Upper lobe of right lung (tissue), 1 donor: ENCODE results near the gene SCN11A. TPM values are rescaled to one million over a fixed set of nuclear protein-coding genes. Genes with fewer than 3 reads are reported as not detected.

Experiments used
- ATAC-seq: fragments of 200-7000 bp; cut with Tn5 transposase; one replicate; pipeline ENCODE4 v1.9.1; 2020; ENCODE audit warnings: mild to moderate bottlenecking, moderate library complexity
- DNase-seq: peaks from one replicate; pipeline ENCODE4 v3.0.0-alpha.2; 2020
- H3K27ac ChIP-seq: fragments of 200-600 bp; one replicate; pipeline ENCODE4 v1.8.0; 2022
- H3K27me3 ChIP-seq: fragments of 200-600 bp; one replicate; pipeline ENCODE4 v1.8.0; 2022; ENCODE audit warnings: mild to moderate bottlenecking
- H3K36me3 ChIP-seq: fragments of 200-600 bp; one replicate; pipeline ENCODE4 v1.8.0; 2022
- H3K4me1 ChIP-seq: fragments of 200-600 bp; one replicate; pipeline ENCODE4 v1.8.0; 2022
- H3K4me3 ChIP-seq: fragments of 200-600 bp; one replicate; pipeline ENCODE4 v1.8.0; 2022; ENCODE audit warnings: mild to moderate bottlenecking
- H3K9me3 ChIP-seq: fragments of 200-600 bp; one replicate; pipeline ENCODE4 v1.8.0; 2022
- intact Hi-C: fragments of 100-400 bp; cut with DNase I; formaldehyde crosslinking; loops from one replicate; pipeline ENCODE4 v1.11.0; 2022
- long read RNA-seq: library from polyadenylated mRNA; unstranded; transcript quantifications from one replicate; pipeline ENCODE4 v2.0.0, GENCODE V29; 2021
- total RNA-seq: library from RNA; stranded (reverse); fragmentation: NEBNext Ultra II Directional; extraction: Animal tissue kit (Norgen Biotek cat#: 25700); gene quantifications from one replicate; pipeline ENCODE4 v1.2.1, GENCODE V29; 2021
- TF ChIP-seq, protein P1 (sequence below): fragments of 200-600 bp; IDR thresholded peaks from one replicate; pipeline ENCODE4 v1.8.0; 2022; ENCODE audit warnings: antibody characterized with exemption
- donor health status: DM: no; HTN: yes; CAD: no; lungs with severe emphysema.

SCN11A gene
- total RNA-seq = 0.14 TPM
- long read RNA-seq = 0 reads

DNA sequence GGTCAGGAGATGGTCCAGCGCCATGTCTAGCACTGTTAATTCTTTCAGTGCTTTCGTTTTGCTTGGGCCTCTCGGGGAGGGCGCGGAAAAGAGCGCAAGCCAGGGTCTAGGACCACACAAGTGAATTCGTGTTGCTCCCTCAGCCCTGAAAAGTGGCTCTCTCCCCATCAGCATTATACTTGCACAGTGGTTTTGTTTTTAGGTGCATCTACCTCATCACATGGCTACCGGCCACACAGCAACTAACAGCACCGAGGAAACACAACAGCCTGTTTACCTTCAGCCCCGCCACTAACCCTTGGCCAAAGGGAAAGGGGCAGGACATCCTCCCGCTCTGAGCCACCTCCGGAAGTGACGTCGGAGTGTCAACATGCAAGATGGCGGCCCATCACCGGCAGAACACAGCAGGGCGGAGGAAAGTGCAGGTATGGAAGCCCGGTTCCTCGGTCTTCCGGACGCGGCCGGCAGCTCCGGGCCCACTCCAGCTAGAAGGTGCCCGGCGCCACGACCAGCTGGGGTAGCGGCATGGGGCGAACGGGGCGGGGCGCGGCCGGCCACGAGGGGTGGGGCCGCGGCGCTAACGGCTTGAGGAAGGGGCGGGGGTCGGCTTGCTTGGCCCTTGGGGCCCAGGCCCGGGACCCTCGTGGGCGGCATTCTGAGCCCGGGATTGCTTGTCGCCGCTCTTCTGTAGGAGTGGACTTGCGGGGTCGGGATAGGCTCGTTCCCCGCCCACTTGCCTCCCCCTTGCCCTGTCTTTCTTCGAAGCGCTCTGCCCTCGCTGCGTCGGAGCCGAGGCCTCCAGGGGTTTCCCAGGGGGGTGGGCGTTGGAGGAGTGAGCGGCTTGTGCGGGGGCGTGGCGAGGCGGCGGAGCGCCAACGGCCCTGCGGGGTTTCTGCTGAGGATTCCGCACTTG is at the start of gene SCN11A, which contains the start of gene WDR48:
Gene SCN11A, minus strand, starts transcription at position 296 of the 913 bp plus-strand sequence. CDS start 101,582 bp downstream, outside the sequence.
Gene WDR48, plus strand, starts transcription at position 368 of the 913 bp plus-strand sequence. Its CDS starts 10 bp downstream, at position 378.
- ATAC-seq = peak; percentile 98
- Histone ChIP-seq H3K9me3 (no peaks in the 10 kb centered on the region), H3K27ac (peak within 1 kb of the TSS; percentile 95), H3K4me1 (peaks cover 14% of the 10 kb centered on the region), H3K36me3 (no peaks in the 10 kb centered on the region), H3K4me3 (peak within 1 kb of the TSS; percentile 94), H3K27me3 (no peaks in the 10 kb centered on the region)
- DNase-seq = peak; percentile 96
- TF ChIP-seq, protein P1, sequence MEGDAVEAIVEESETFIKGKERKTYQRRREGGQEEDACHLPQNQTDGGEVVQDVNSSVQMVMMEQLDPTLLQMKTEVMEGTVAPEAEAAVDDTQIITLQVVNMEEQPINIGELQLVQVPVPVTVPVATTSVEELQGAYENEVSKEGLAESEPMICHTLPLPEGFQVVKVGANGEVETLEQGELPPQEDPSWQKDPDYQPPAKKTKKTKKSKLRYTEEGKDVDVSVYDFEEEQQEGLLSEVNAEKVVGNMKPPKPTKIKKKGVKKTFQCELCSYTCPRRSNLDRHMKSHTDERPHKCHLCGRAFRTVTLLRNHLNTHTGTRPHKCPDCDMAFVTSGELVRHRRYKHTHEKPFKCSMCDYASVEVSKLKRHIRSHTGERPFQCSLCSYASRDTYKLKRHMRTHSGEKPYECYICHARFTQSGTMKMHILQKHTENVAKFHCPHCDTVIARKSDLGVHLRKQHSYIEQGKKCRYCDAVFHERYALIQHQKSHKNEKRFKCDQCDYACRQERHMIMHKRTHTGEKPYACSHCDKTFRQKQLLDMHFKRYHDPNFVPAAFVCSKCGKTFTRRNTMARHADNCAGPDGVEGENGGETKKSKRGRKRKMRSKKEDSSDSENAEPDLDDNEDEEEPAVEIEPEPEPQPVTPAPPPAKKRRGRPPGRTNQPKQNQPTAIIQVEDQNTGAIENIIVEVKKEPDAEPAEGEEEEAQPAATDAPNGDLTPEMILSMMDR = no peak
- intact Hi-C loops = no loop called here

DNA sequence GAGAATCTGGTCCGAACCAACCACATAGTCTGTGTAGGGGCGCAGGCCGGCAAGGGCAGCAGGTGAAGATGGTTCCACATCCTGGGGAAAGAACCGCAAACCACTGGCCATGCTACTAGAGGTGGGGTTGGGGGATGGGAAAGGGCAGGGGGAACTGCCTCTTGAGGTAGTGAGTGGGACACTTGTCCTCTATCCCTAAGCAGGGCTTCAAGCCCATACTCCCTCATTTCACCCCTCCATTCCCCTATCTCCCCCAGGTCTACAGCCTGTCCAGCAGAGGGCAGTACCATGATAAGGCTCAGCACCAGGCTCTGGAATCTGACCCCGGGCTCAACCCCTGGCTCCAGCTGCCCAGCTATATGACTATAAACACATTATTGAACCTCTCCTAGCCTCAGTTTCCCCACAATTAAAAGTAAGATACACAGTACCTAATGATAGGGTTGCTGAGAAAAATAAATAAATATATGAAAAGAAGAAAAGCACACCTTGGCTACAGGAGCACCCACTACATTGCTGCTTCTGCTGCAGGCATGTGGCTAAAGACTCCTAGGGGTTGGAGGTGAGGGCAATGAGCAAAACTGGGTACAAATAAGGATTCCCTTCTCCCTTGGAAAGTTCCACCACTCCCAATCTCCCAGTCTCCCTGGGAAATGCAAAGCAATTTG is 49.4 kb upstream of the SCN11A start:
- Histone ChIP-seq H3K36me3 (peaks cover 48% of the 10 kb centered on the region), H3K4me1 (peaks cover 15% of the 10 kb centered on the region), H3K27ac (no peak overlapping the region), H3K4me3 (no peak overlapping the region), H3K27me3 (no peaks in the 10 kb centered on the region), H3K9me3 (no peaks in the 10 kb centered on the region)
- intact Hi-C loops = no loop called here
- no peak for DNase-seq
- TF ChIP-seq, protein P1 = peak; percentile 69
- ATAC-seq = peak; percentile 77

DNA sequence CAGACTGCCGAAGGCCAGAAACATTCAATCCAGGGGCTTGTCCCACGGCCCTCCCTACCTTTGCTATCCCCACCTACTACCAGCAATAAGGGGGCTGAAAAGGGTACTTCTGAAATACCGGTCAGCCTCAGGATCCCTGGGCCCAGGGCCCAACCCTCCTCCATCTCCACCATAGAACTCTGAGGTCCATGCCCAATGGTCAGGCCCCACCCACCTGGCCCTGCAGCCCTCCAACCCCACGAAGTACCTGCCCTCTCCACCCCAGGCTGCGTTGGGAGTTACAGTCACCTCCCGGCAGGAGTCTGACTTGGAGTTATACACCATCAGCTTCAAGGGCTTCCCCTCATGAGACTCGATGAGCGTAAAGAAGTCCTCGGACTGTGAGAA is 48.7 kb upstream of the SCN11A start:
- ATAC-seq = no peak
- intact Hi-C loops = no loop called here

DNA sequence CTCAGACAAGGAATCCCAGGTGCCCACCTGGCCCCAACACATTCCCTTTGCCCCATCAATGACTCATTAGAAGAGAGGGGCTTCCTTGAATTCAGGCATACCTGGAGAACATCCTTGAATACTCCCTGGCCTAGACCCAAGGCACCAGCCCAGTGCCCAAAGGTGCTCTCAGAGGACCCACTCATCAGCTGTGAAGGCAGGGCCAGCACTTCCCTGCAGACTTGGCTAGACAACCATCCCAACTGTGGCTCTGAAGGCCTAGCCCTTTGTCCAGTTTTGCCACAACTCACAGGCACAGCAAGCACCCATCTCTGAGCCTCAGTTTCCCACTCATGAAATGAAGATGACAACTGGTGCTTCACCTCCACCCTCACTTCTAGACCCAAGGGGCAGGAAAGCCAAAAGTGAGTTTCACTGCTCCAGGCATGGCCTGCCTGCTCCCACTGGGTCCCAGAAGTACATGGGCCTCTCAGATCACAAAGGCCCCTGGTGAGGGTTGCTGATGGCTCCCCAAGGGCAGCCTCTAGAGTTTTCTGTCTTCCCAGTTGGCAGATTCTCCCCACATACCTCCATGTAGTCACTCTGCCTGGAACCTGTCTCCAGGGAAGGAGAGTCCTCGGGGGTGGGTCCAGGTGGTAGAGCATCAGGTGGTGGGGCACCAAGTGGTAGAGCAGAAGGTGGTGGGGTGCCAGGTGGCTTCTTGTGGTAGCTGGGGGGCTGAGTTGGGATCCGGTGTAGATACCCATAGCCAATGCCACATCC is 48.2 kb upstream of the SCN11A start:
- intact Hi-C loops = no loop called here
- DNase-seq (no peak), ATAC-seq (no peak)
- peaks cover 60% of the 10 kb centered on the region for H3K36me3 ChIP-seq
- H3K27ac ChIP-seq = no peak overlapping the region
- no peak overlapping the region for H3K4me3 ChIP-seq
- peaks cover 9% of the 10 kb centered on the region for H3K4me1 ChIP-seq
- H3K27me3 ChIP-seq = no peaks in the 10 kb centered on the region
- TF ChIP-seq, protein P1 = no peak
- no peaks in the 10 kb centered on the region for H3K9me3 ChIP-seq

More for the DNA sequence above, 48.7 kb upstream of the SCN11A start:
- TF ChIP-seq, protein P1 = no peak
- DNase-seq = no peak
- no peaks in the 10 kb centered on the region for H3K9me3 ChIP-seq
- no peak overlapping the region for H3K27ac ChIP-seq
- H3K36me3 ChIP-seq = peaks cover 54% of the 10 kb centered on the region
- H3K4me1 ChIP-seq = peaks cover 9% of the 10 kb centered on the region
- no peaks in the 10 kb centered on the region for H3K27me3 ChIP-seq
- H3K4me3 ChIP-seq = no peak overlapping the region

DNA sequence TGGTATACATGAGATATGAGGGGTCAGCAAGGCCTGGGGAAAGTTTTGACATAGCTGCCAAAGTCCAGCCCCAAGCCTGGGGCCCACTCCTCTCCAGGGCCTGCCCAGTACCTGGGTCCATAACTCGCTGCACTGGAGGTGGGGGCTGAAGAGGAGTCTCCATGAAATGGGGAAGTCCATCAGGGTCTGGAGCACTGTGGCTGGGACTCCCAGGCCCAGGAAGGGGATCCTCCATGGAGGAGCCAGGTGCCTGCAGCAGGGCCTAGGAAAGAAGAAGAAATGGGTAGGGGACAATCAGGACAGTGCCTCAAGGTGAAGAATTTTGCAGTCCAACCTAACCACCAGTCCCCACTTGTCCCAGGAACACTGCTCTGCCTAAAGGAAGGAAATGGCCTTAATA is 47.5 kb upstream of the SCN11A start:
- H3K27me3 ChIP-seq = no peaks in the 10 kb centered on the region
- H3K9me3 ChIP-seq = no peaks in the 10 kb centered on the region
- intact Hi-C loops = no loop called here
- H3K4me1 ChIP-seq = peaks cover 6% of the 10 kb centered on the region
- ATAC-seq (no peak), DNase-seq (no peak)
- TF ChIP-seq, protein P1 = no peak
- H3K36me3 ChIP-seq = peaks cover 67% of the 10 kb centered on the region
- H3K27ac ChIP-seq = no peak overlapping the region
- no peak overlapping the region for H3K4me3 ChIP-seq
